PFSK-1 (cell line): ENCODE measurements around the gene ANKS1A.

Experiments used
- FOXP2 ChIP-seq: optimal IDR thresholded peaks from 2 replicates; pipeline ENCODE3; 2011; ENCODE audit warnings: borderline replicate concordance, control low read depth, inconsistent platforms; ENCODE audit not compliant: insufficient read depth; ENCODE audit errors: extremely low read length, extremely low read depth
- POLR2AphosphoS5 ChIP-seq: IDR thresholded peaks from 2 replicates; pipeline ENCODE4 v1.6.1; 2012; ENCODE audit warnings: low read depth, mild to moderate bottlenecking, control low read depth, low read length, moderate library complexity
- SIN3A ChIP-seq: IDR thresholded peaks from 2 replicates; pipeline ENCODE4 v1.6.1; 2012; ENCODE audit warnings: mild to moderate bottlenecking, low read length, moderate library complexity, borderline replicate concordance; ENCODE audit not compliant: insufficient read depth
- TAF1 ChIP-seq: IDR thresholded peaks from 2 replicates; pipeline ENCODE4 v1.6.1; 2012; ENCODE audit warnings: low read length, control low read depth, borderline replicate concordance; ENCODE audit not compliant: insufficient read depth
- TF ChIP-seq, protein P1 (sequence below), 2 experiments: IDR thresholded peaks; 2 replicates each; pipeline versions ENCODE4 v1.6.1 to v1.8.0; 2011 to 2012; ENCODE audit warnings: low read depth in 2 of 2, low read length in 2 of 2, control low read depth in 1 of 2, inconsistent platforms in 1 of 2, mild to moderate bottlenecking in 1 of 2, moderate library complexity in 1 of 2; ENCODE audit not compliant: insufficient read depth in 1 of 2

The ANKS1A gene

GRCh38 chr6:34912715-34913464 lies 23.8 kb downstream of the ANKS1A start:
- TF ChIP-seq POLR2AphosphoS5 (no peak), SIN3A (no peak), FOXP2 (no peak), TAF1 (no peak)
- TF ChIP-seq, protein P1, sequence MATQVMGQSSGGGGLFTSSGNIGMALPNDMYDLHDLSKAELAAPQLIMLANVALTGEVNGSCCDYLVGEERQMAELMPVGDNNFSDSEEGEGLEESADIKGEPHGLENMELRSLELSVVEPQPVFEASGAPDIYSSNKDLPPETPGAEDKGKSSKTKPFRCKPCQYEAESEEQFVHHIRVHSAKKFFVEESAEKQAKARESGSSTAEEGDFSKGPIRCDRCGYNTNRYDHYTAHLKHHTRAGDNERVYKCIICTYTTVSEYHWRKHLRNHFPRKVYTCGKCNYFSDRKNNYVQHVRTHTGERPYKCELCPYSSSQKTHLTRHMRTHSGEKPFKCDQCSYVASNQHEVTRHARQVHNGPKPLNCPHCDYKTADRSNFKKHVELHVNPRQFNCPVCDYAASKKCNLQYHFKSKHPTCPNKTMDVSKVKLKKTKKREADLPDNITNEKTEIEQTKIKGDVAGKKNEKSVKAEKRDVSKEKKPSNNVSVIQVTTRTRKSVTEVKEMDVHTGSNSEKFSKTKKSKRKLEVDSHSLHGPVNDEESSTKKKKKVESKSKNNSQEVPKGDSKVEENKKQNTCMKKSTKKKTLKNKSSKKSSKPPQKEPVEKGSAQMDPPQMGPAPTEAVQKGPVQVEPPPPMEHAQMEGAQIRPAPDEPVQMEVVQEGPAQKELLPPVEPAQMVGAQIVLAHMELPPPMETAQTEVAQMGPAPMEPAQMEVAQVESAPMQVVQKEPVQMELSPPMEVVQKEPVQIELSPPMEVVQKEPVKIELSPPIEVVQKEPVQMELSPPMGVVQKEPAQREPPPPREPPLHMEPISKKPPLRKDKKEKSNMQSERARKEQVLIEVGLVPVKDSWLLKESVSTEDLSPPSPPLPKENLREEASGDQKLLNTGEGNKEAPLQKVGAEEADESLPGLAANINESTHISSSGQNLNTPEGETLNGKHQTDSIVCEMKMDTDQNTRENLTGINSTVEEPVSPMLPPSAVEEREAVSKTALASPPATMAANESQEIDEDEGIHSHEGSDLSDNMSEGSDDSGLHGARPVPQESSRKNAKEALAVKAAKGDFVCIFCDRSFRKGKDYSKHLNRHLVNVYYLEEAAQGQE (IDR thresholded peaks at IDR 0.05; ENCODE audit: insufficient read depth in 1 of 2, low read depth in 2 of 2, low read length in 2 of 2): no peak

GRCh38 chr6:34914358-34914757 lies 25.3 kb downstream of the ANKS1A start:
- TF ChIP-seq, protein P1 (IDR thresholded peaks at IDR 0.05; ENCODE audit: insufficient read depth in 1 of 2, low read depth in 2 of 2, low read length in 2 of 2): no peak
- no peak for TF ChIP-seq POLR2AphosphoS5
- no peak for TF ChIP-seq TAF1
- no peak for TF ChIP-seq FOXP2
- no peak for TF ChIP-seq SIN3A

DNA sequence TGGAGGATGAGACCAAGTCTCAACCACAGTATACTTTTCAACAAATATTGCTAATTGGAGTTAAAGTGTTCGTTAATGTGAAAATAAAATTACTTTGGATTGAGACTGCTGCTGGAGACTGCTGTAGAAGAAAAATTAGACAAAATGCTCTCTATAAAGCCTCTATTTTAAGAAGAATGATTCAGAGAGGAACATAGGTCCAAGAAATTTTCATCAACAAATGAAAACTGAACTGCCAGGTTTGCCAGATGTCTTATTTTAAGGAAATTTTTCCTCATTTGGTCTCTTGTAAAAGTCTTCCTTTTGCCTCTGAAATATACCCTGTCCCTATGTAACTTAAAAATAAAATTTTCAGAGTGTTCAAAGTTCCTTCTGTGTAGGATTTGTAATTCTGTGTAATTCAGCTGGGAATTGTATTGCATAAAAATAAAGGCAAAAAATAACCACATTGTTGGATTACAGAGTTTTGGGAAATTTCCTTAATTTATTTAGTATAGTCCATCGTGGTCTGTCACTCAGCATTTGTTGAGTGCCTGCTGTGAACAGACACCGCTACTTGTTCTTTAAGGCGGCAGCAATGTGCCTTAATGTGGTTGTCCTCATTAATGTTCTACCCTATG lies 27.4 kb downstream of the ANKS1A start:
- TF ChIP-seq SIN3A (no peak), TAF1 (no peak), FOXP2 (no peak), POLR2AphosphoS5 (no peak)
- TF ChIP-seq, protein P1 (IDR thresholded peaks at IDR 0.05; ENCODE audit: insufficient read depth in 1 of 2, low read depth in 2 of 2, low read length in 2 of 2): no peak

GRCh38 chr6:34917626-34918285 lies 28.7 kb downstream of the ANKS1A start:
- TF ChIP-seq POLR2AphosphoS5: no peak

DNA sequence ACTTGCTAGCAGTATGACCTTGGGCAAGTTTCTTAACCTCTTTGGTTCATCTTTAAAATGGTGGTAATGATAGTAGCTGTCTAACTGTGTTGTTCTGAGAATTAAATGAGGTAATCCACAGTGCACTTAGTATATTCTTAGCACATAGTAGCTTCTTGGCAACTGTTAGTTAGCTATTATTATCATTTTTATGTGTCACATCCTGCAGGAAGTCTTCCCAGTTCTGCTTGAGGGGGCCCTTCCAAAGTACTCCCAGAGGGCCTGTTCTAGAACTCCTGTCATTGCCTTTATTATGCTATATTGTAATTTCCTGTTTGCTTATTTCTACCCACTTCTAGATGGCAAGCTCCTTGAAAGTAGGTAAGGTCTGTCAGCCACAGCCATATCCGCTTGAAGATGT lies 30.6 kb downstream of the ANKS1A start:
- TF ChIP-seq, protein P1 (IDR thresholded peaks at IDR 0.05; ENCODE audit: insufficient read depth in 1 of 2, low read depth in 2 of 2, low read length in 2 of 2): no peak
- no peak for TF ChIP-seq TAF1
- no peak for TF ChIP-seq POLR2AphosphoS5
- no peak for TF ChIP-seq SIN3A
- no peak for TF ChIP-seq FOXP2
